ENCODE data around the gene AHSG.

AHSG gene

DNA sequence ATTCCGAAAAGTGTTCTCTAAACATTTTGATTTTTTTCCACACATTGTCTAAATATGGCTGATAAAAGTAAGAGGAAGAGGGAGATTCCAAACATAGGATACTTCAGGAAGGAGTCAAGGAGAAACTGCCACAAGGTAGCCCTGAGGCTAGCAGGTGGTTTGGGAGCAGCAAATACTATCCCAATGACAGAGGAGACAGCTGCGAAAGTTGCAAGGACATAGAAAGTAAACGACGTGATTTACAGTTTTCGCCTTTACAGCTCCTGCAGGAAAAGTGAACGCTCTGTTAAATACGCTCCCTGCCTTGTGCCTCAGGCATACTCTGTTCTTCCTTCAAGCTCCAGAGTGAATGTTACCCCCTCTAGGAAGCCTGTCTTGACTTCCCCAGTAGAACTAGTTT, 23.7 kb downstream of the AHSG start:
- TF ChIP-seq TAF1 (IDR thresholded peaks at IDR 0.05; ENCODE audit: borderline replicate concordance, low read depth, low read length) (no peak), POLR2A (IDR thresholded peaks at IDR 0.05; ENCODE audit: low read depth, low read length) (no peak), POLR2AphosphoS5 (IDR thresholded peaks at IDR 0.05; ENCODE audit: low read depth, low read length) (no peak)
- no peak for FAIRE-seq
- no peak for DNase-seq (ENCODE audit: insufficient read length)

DNA sequence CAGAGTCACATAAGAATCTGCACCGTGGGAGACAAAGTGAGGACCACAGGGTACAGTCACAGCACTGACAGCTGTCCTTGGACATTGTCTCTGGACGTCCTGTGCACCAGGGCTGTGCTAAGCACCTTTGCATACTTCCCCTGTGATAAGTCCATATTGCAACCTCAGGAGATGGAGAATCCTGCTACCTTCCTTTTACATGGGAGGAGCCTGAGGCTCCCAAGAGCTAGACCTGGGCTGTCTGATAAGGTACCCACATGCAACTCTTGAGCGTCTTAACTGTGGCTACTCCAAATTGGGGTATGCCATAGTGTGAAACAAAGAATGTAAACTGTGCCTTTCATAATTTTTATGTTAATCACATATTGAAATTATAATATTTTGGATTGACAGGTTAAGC, 24.8 kb downstream of the AHSG start:
- no peak for TF ChIP-seq POLR2A (IDR thresholded peaks at IDR 0.05; ENCODE audit: low read depth, low read length)
- DNase-seq (ENCODE audit: insufficient read length) (no peak), FAIRE-seq (no peak)

DNA sequence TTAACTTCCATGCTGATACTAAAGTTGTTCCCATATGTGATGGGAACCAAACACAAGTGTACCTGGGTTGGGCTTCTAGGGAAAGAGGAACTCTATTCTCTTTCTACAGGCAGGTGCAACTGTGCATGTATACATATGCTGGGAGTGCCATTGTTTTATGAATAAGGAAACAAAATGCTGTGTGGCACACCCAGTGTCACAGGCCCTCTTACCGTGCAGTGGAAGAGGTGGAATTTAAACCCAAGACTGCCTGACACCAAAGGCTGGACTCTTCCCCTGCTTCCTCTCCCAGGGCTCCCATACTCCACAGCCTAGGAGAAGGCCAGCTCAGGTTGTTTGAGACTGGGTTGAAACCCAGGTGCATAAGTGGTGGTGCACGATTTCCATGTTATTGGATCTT, 25.4 kb downstream of the AHSG start:
- DNase-seq (ENCODE audit: insufficient read length) (no peak), FAIRE-seq (no peak)
- TF ChIP-seq TAF1 (IDR thresholded peaks at IDR 0.05; ENCODE audit: borderline replicate concordance, low read depth, low read length) (no peak), POLR2AphosphoS5 (IDR thresholded peaks at IDR 0.05; ENCODE audit: low read depth, low read length) (no peak), POLR2A (IDR thresholded peaks at IDR 0.05; ENCODE audit: low read depth, low read length) (no peak)

DNA sequence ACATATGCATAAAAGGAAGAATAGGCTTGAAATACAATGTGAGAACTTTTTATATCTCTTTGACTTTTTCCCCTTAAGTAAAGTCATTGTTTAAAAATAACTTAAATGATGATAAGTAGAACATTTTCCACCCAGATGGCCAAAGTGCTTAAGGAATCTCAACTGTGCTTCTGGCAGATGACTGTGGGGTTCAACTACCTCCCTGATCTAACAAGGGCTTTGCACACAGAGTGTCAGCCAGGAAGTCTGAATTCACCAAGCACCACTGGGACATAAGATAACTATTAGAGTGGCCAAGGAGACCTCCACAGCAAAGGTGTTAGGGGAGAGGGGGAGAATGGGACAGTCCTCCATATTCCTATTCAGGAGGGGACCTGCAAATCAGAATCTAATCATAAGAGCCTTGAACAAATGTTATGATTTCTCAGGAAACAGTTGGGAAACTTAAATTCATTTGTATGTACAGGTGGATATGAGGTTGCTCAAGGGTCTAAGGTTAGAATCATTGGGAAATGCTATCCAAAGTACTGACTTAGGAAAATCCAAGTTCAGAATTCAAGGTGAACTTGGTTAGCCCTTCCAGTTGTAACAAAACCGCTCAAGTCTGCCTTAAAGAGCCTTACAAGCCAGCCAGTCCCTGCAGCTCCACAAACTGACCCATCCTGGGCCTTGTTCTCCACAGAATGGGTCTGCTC, 27.1 kb downstream of the AHSG start, which contains the start of gene FETUB:
Gene FETUB (plus strand): TSS at position 622 of the 695 bp plus-strand sequence. CDS start 62 bp downstream, at position 684.
- TF ChIP-seq TAF1 (IDR thresholded peaks at IDR 0.05; ENCODE audit: borderline replicate concordance, low read depth, low read length): no peak
- TF ChIP-seq POLR2AphosphoS5 (IDR thresholded peaks at IDR 0.05; ENCODE audit: low read depth, low read length): no peak
- no peak for TF ChIP-seq POLR2A (IDR thresholded peaks at IDR 0.05; ENCODE audit: low read depth, low read length)
- FAIRE-seq (no peak), DNase-seq (ENCODE audit: insufficient read length) (no peak)

DNA sequence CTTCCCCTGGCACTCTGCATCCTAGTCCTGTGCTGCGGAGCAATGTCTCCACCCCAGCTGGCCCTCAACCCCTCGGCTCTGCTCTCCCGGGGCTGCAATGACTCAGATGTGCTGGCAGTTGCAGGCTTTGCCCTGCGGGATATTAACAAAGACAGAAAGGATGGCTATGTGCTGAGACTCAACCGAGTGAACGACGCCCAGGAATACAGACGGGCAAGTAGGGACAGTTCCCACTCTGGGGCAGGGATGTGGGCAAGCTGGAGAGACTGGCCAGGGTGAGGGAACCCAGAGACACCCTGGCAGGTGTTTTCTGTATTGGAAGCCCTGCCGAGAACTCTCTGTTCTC, 27.6 kb downstream of the AHSG start:
- DNase-seq (ENCODE audit: insufficient read length) (no peak), FAIRE-seq (no peak)

DNA sequence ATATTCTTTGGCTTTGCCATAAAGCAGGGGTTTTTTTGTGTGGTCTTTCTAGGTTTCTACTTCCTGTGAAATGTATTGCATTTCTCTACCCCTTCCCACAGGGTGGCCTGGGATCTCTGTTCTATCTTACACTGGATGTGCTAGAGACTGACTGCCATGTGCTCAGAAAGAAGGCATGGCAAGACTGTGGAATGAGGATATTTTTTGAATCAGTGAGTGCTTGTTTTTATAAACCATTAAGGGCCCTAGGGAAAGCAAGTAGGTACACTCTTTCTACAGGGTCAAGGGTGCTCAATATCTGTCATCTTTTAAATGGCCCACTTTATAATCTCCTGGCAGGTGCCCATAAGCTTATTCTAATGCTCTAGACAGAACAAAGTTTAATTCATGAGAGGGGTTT, 28.1 kb downstream of the AHSG start:
- DNase-seq (ENCODE audit: insufficient read length) (no peak), FAIRE-seq (no peak)
- TF ChIP-seq TAF1 (IDR thresholded peaks at IDR 0.05; ENCODE audit: borderline replicate concordance, low read depth, low read length) (no peak), POLR2A (IDR thresholded peaks at IDR 0.05; ENCODE audit: low read depth, low read length) (no peak), POLR2AphosphoS5 (IDR thresholded peaks at IDR 0.05; ENCODE audit: low read depth, low read length) (no peak)

More for the DNA sequence above, 27.6 kb downstream of the AHSG start:
- no peak for TF ChIP-seq TAF1 (IDR thresholded peaks at IDR 0.05; ENCODE audit: borderline replicate concordance, low read depth, low read length)
- TF ChIP-seq POLR2AphosphoS5 (IDR thresholded peaks at IDR 0.05; ENCODE audit: low read depth, low read length): no peak
- TF ChIP-seq POLR2A (IDR thresholded peaks at IDR 0.05; ENCODE audit: low read depth, low read length): no peak

DNA sequence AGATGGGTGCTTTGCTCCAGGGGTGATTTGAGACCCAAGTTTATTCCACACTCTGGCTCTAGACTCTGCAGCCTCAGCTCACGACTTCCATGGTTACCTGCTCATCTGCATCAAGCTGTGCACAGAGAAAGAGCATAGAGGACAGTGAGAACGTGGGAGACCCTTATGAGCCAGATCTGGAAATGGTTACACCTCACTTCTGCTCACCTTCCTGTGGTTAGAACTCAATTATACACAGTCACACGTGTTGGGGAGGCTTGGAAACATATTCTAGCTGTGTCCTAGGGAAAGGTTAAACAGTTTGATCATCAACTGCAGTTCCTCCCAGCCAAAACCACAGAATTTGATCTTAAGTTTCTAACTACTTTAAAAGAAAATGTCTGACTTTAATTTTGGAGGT, 29.2 kb downstream of the AHSG start:
- peak; percentile 33 for FAIRE-seq
- no peak for DNase-seq (ENCODE audit: insufficient read length)
- no peak for TF ChIP-seq POLR2AphosphoS5 (IDR thresholded peaks at IDR 0.05; ENCODE audit: low read depth, low read length)
- TF ChIP-seq TAF1 (IDR thresholded peaks at IDR 0.05; ENCODE audit: borderline replicate concordance, low read depth, low read length): no peak
- no peak for TF ChIP-seq POLR2A (IDR thresholded peaks at IDR 0.05; ENCODE audit: low read depth, low read length)

DNA sequence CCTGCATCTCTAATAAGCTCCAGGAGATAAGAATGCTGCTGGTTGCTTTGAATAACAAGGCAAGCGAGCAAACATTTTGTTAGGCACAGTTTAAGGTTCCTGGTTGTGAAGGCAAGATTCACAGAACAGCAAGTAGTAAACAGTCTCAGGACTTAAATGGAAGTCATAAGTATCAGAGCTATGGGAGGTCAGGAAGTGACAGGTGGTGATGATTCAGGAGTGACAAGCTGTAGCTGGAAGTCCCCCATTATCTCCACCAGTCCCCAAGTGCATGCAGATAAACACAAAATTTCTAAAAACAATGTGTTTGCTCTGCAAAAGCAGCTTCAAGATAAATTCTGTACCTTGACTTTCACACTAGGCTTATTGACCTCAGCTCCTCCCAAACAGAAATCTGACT, 30.6 kb downstream of the AHSG start:
- FAIRE-seq (no peak), DNase-seq (ENCODE audit: insufficient read length) (no peak)
- no peak for TF ChIP-seq POLR2A (IDR thresholded peaks at IDR 0.05; ENCODE audit: low read depth, low read length)
- no peak for TF ChIP-seq TAF1 (IDR thresholded peaks at IDR 0.05; ENCODE audit: borderline replicate concordance, low read depth, low read length)
- no peak for TF ChIP-seq POLR2AphosphoS5 (IDR thresholded peaks at IDR 0.05; ENCODE audit: low read depth, low read length)

DNA sequence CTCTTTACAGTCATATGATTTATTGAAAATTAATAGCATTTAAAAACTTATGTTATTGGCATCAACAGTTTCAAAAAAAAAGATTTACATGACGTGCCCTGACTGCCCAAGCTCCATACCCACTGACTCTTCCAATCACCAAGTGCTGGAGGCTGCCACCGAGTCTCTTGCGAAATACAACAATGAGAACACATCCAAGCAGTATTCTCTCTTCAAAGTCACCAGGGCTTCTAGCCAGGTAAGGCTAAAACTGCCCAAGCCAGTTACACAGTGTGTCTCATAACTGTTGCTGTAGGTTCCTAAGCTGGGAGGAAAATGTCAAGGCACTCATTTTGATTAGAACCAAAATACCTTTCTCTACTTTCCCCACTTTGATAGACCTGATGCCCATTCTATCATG, 31.8 kb downstream of the AHSG start:
- TF ChIP-seq TAF1 (IDR thresholded peaks at IDR 0.05; ENCODE audit: borderline replicate concordance, low read depth, low read length): no peak
- no peak for TF ChIP-seq POLR2A (IDR thresholded peaks at IDR 0.05; ENCODE audit: low read depth, low read length)
- TF ChIP-seq POLR2AphosphoS5 (IDR thresholded peaks at IDR 0.05; ENCODE audit: low read depth, low read length): no peak
- DNase-seq (ENCODE audit: insufficient read length): no peak
- FAIRE-seq: no peak

DNA sequence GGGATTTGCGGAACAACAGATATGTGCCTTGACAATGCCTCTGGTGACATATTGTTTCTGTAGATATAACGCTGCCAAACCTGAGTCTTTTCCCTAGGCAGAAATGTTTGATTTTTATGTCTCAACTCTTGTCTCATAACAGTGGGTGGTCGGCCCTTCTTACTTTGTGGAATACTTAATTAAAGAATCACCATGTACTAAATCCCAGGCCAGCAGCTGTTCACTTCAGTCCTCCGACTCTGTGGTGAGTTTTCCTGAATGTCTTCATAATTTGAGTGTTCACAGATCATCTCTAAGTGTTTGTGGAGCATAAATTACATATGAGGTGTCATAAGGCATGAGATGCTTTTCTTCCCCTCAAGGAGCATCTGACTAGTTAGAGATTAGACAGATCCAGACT, 33.2 kb downstream of the AHSG start:
- TF ChIP-seq POLR2A (IDR thresholded peaks at IDR 0.05; ENCODE audit: low read depth, low read length) (no peak), TAF1 (IDR thresholded peaks at IDR 0.05; ENCODE audit: borderline replicate concordance, low read depth, low read length) (no peak), POLR2AphosphoS5 (IDR thresholded peaks at IDR 0.05; ENCODE audit: low read depth, low read length) (no peak)
- FAIRE-seq: no peak

DNA sequence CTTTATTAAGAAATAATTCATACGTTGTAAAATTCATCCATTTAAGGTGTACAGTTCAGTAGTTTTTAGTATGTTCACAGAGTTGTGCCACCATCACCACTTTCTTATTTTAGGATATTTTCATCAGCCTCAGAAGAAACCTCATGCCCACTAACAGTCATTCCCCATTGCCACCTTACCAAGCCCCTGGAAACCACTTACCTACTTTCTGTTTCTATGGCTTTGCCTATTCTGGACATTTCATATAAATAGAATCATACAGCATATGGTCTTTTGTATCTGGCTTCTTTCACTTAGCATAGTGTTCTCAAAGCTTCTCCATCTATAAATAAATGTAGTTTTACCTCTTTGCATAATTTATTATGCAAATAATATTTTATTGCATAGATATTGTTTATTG, 34.0 kb downstream of the AHSG start:
- DNase-seq (ENCODE audit: insufficient read length) (no peak), FAIRE-seq (no peak)
- TF ChIP-seq POLR2AphosphoS5 (IDR thresholded peaks at IDR 0.05; ENCODE audit: low read depth, low read length): no peak
- TF ChIP-seq TAF1 (IDR thresholded peaks at IDR 0.05; ENCODE audit: borderline replicate concordance, low read depth, low read length): no peak
- no peak for TF ChIP-seq POLR2A (IDR thresholded peaks at IDR 0.05; ENCODE audit: low read depth, low read length)

More for the DNA sequence above, 33.2 kb downstream of the AHSG start:
- DNase-seq (ENCODE audit: insufficient read length): no peak

DNA sequence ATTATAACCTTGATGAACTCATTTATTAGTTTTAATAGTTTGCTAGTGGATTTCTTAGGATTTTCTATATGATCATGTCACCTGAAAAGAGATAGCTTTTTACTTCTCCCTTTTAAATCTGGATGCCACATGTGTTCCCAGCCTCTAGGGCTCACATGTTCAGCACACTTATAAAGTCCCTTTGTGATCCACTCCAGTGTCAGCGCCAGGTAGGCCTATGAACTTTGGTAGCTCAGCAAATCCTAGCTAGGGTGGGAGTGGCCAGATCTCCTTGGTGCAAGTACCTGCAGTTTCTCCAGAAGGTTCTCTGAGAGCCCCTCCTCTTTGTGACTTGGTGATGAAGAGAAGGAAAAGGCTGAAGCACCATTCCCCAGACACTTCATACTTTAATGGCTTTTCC, 36.0 kb downstream of the AHSG start:
- no peak for TF ChIP-seq POLR2AphosphoS5 (IDR thresholded peaks at IDR 0.05; ENCODE audit: low read depth, low read length)
- no peak for TF ChIP-seq POLR2A (IDR thresholded peaks at IDR 0.05; ENCODE audit: low read depth, low read length)
- DNase-seq (ENCODE audit: insufficient read length) (no peak), FAIRE-seq (no peak)
